IPS-18a (cell line): ENCODE measurements around the gene DNAJC5G.
"Not testable (repeated sequence)": the region's sequence is repeated elsewhere in the genome, so short reads cannot be mapped to it uniquely, and the experiment has no call there.

ENCODE experiments used
- H3K27ac ChIP-seq: one replicate; pipeline ENCODE4 v1.5.1; 2013; ENCODE audit warnings: low read length
- H3K27me3 ChIP-seq: one replicate; pipeline ENCODE4 v1.6.1; 2013; ENCODE audit warnings: mild to moderate bottlenecking, low read length; ENCODE audit not compliant: control insufficient read depth, insufficient read depth
- H3K36me3 ChIP-seq: one replicate; pipeline ENCODE4 v1.6.1; 2013; ENCODE audit warnings: low read depth, low read length; ENCODE audit not compliant: control insufficient read depth
- H3K4me1 ChIP-seq: one replicate; pipeline ENCODE4 v1.6.1; 2013; ENCODE audit warnings: low read depth, low read length; ENCODE audit not compliant: control insufficient read depth
- H3K4me3 ChIP-seq: one replicate; pipeline ENCODE4 v1.5.1; 2013; ENCODE audit warnings: low read length
- H3K9ac ChIP-seq: one replicate; pipeline ENCODE4 v1.6.1; 2013; ENCODE audit warnings: mild to moderate bottlenecking, low read length, moderate library complexity
- H3K9me3 ChIP-seq: one replicate; pipeline ENCODE4 v1.6.1; 2013; ENCODE audit warnings: low read depth, low read length; ENCODE audit not compliant: control insufficient read depth

DNAJC5G gene

DNA sequence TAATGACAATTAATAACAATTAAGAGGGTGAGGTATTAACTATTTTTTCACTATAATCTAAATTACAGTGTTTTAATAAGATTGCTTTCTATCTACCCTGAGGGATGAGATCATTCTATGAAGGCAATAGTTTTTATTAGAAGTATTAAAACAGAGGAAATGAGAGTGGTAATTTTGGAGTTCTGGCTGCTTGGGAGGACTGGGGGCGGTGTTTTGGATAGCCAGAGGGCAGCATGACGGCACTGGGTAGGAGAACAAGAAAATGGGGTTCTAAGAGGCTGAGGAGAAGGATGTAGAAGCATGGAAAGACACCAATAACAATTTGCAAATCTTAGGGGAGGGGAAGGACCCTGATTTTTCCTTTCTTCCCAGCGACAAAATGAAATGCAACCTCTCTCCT, 5.1 kb upstream of the DNAJC5G start:
- no peaks in the 10 kb centered on the region for H3K36me3 ChIP-seq
- no peak overlapping the region for H3K4me3 ChIP-seq
- no peaks in the 10 kb centered on the region for H3K4me1 ChIP-seq
- no peak overlapping the region for H3K27ac ChIP-seq
- H3K9ac ChIP-seq: no peak overlapping the region
- H3K27me3 ChIP-seq: peaks cover 23% of the 10 kb centered on the region
- no peaks in the 10 kb centered on the region for H3K9me3 ChIP-seq

DNA sequence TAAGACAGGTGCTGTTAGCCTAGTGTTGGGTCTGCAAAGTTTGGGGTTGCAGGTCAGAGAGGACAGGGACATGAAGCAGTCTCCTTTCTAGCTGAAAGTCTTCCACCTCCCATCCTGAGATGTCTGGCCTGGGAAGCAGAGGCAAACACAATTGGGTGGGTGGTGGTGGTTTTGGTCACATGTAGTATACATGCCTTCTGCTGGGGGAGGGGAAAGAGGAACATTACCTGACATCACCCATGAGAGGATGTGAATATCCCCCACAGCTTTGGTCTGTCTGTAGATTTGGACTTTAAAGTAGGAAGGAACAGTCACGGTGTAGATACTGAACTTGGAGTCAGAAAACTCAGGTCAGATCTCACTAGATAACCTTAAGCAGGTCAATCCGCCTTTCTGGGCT, 4.6 kb upstream of the DNAJC5G start:
- no peaks in the 10 kb centered on the region for H3K36me3 ChIP-seq
- no peaks in the 10 kb centered on the region for H3K9me3 ChIP-seq

DNA sequence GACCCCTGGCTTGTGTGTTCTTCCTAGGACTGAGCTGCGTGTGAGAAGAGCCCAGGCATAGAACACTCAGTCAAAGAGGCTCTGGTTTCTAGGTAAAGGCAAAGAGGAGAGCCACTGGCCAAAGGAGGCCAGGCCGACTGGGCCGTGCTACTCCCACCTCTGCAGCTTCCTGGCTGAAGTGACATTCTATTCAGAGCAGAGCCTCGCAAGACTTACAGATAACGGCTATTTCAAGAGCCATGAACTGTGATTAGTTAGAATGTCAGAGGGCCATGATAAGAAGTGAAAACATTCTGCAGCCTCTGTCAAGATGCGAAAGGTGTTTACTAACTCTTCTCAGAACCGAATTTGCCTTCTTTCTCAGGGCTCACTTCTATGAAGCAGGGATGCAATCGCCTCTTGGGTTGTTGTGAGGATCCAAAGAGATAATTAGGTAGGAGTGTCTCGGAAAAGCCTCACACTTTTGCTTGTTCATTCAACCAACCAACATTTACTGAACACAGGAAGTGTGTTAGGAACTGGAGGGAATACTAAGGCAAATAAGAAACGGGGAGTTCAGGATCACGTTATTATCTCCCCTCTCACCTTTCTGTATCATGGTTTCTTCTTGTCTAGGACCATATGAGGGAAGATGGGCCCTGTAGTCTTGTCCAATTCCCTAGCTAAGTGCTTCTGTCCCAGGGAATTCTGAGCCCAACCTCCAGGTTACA, 3.4 kb upstream of the DNAJC5G start:
- no peak overlapping the region for H3K27ac ChIP-seq
- H3K9me3 ChIP-seq: no peaks in the 10 kb centered on the region
- peaks cover 6% of the 10 kb centered on the region for H3K27me3 ChIP-seq
- no peaks in the 10 kb centered on the region for H3K4me1 ChIP-seq
- H3K4me3 ChIP-seq: no peak overlapping the region
- no peak overlapping the region for H3K9ac ChIP-seq
- H3K36me3 ChIP-seq: no peaks in the 10 kb centered on the region

More for the DNA sequence above, 4.6 kb upstream of the DNAJC5G start:
- no peak overlapping the region for H3K27ac ChIP-seq
- H3K4me1 ChIP-seq: no peaks in the 10 kb centered on the region
- H3K4me3 ChIP-seq: no peak overlapping the region
- H3K9ac ChIP-seq: no peak overlapping the region
- peaks cover 17% of the 10 kb centered on the region for H3K27me3 ChIP-seq

GRCh38 chr2:27272537-27273522, 2.4 kb upstream of the DNAJC5G start:
- H3K4me1 ChIP-seq, H3K9me3 ChIP-seq: not testable (repeated sequence)

DNA sequence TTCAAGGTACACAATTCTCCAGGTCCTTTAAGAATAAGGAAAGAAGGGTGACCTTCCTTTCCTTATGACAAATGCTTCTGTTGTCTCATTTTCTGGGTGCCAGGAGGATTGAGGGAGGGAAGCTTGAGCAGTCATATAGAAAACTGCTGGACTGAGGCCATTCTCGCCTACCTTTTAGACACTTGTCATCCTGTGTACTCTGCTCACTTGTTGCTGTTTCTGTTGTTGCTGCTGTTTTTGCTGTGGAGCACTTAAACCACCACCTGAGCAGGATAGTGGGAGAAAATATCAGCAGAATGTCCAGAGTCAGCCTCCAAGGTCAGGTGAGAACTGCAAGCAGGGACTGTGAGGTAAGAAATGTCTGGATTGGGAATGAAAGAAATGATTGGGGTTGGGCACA, 2.8 kb downstream of the DNAJC5G start:
- H3K27ac ChIP-seq: no peak overlapping the region
- peaks cover 14% of the 10 kb centered on the region for H3K27me3 ChIP-seq
- H3K4me3 ChIP-seq: no peak overlapping the region
- no peaks in the 10 kb centered on the region for H3K36me3 ChIP-seq
- no peak overlapping the region for H3K9ac ChIP-seq
- H3K9me3 ChIP-seq: no peaks in the 10 kb centered on the region
- peaks cover 16% of the 10 kb centered on the region for H3K4me1 ChIP-seq

More at GRCh38 chr2:27272537-27273522, 2.4 kb upstream of the DNAJC5G start:
- H3K36me3 ChIP-seq, H3K27ac ChIP-seq, H3K4me3 ChIP-seq, H3K27me3 ChIP-seq, H3K9ac ChIP-seq: not testable (repeated sequence)

- H3K27me3 ChIP-seq: peaks cover 20% of the 10 kb centered on the region
- no peak overlapping the region for H3K9ac ChIP-seq
- H3K4me1 ChIP-seq: peaks cover 22% of the 10 kb centered on the region
- H3K9me3 ChIP-seq: no peaks in the 10 kb centered on the region
- no peak overlapping the region for H3K4me3 ChIP-seq
- no peak overlapping the region for H3K27ac ChIP-seq
- no peaks in the 10 kb centered on the region for H3K36me3 ChIP-seq
Measured at GRCh38 chr2:27280826-27281225, 5.6 kb downstream of the DNAJC5G start.

- peaks cover 20% of the 10 kb centered on the region for H3K27me3 ChIP-seq
Measured at GRCh38 chr2:27281442-27281841, 6.2 kb downstream of the DNAJC5G start.

GRCh38 chr2:27281855-27282559, 6.8 kb downstream of the DNAJC5G start, which contains the start of gene TRIM54:
Gene TRIM54 (plus strand): TSS chr2:27282429. CDS start chr2:27282732, 303 bp downstream.
- Histone ChIP-seq H3K4me3 (peak within 1 kb of the TSS; percentile 48), H3K4me1 (peaks cover 22% of the 10 kb centered on the region), H3K36me3 (no peaks in the 10 kb centered on the region), H3K27me3 (peaks cover 20% of the 10 kb centered on the region), H3K9me3 (no peaks in the 10 kb centered on the region), H3K9ac (peak within 1 kb of the TSS; percentile 25), H3K27ac (no peak within 1 kb of the TSS)

More at GRCh38 chr2:27281442-27281841, 6.2 kb downstream of the DNAJC5G start:
- Histone ChIP-seq H3K4me1 (peaks cover 22% of the 10 kb centered on the region), H3K36me3 (no peaks in the 10 kb centered on the region), H3K4me3 (no peak overlapping the region), H3K9ac (no peak overlapping the region), H3K9me3 (no peaks in the 10 kb centered on the region), H3K27ac (no peak overlapping the region)

- H3K9me3 ChIP-seq: no peaks in the 10 kb centered on the region
- peak overlapping the region; percentile 25 for H3K9ac ChIP-seq
- peaks cover 22% of the 10 kb centered on the region for H3K4me1 ChIP-seq
- peaks cover 20% of the 10 kb centered on the region for H3K27me3 ChIP-seq
- H3K36me3 ChIP-seq: no peaks in the 10 kb centered on the region
- peak overlapping the region; percentile 48 for H3K4me3 ChIP-seq
- H3K27ac ChIP-seq: no peak overlapping the region
Measured at GRCh38 chr2:27282892-27283291, 7.7 kb downstream of the DNAJC5G start.

DNA sequence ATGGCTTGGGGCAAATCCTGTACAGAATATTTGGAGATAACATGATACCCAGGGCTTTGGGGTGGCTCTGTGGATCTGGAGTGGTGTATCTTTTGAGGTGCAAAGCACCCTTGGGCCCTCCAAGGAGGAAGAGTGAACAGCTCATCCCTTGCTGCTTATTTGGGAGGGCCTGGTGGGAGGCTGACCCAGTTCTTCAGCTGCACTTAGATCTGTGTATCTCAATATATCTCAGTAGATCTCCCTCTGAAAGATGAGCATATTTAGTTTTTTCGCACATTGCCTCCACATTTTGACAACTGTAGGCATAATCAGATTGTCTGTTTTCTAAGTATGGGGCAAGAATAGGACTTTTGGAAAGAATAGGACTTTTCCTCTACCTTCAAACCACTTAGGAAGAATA, 9.8 kb downstream of the DNAJC5G start:
- Histone ChIP-seq H3K27ac (no peak overlapping the region), H3K9me3 (no peaks in the 10 kb centered on the region), H3K9ac (no peak overlapping the region), H3K36me3 (no peaks in the 10 kb centered on the region), H3K4me3 (no peak overlapping the region), H3K27me3 (peaks cover 20% of the 10 kb centered on the region), H3K4me1 (peaks cover 22% of the 10 kb centered on the region)

DNA sequence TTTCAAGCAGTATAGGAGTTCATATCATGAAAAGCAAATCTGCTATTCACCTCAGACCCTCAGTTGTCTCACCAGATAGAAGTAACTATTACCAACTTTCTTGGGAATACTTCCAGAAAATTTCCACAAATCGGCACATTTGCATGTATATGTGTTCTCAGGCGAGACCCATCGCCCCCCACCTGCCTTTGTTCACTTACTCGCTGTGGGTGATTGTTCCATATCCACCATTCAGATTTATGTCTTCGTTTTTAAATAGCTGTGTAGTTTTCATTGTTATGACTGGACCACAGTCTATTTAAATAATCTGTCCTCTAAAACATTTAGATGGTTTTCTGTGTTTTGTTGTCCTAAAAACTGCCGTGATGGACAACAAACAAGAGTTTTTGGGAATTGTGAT, 10.2 kb downstream of the DNAJC5G start:
- no peak overlapping the region for H3K9ac ChIP-seq
- H3K4me1 ChIP-seq: peaks cover 22% of the 10 kb centered on the region
- H3K27ac ChIP-seq: no peak overlapping the region
- no peaks in the 10 kb centered on the region for H3K36me3 ChIP-seq
- no peaks in the 10 kb centered on the region for H3K9me3 ChIP-seq
- no peak overlapping the region for H3K4me3 ChIP-seq
- H3K27me3 ChIP-seq: peaks cover 20% of the 10 kb centered on the region
